Stimulated activated CD8-positive, alpha-beta memory T cell treated with anti-CD3 and anti-CD28 coated beads, Interleukin-15, amount 100 ng/mL, for 24 hours (primary cell): ENCODE results near the gene SCMH1.
"Not testable (repeated sequence)": the region's sequence is repeated elsewhere in the genome, so short reads cannot be mapped to it uniquely, and the experiment has no call there.

Experiments used
- DNase-seq: peaks from one replicate; pipeline ENCODE4 v3.0.0-alpha.2; 2020; ENCODE audit warnings: low read depth

SCMH1 gene

GRCh38 chr1:41152622-41153044 lies 89.5 kb downstream of the SCMH1 start:
- DNase-seq, result no peak

- no peak for DNase-seq
These were observed 90.3 kb downstream of the SCMH1 start for GRCh38 chr1:41151846-41152245.

- DNase-seq, result no peak
These were observed 92.5 kb downstream of the SCMH1 start for GRCh38 chr1:41149570-41149969.

- no peak for DNase-seq
These were observed 97.8 kb downstream of the SCMH1 start for GRCh38 chr1:41144285-41144684.

GRCh38 chr1:41138549-41138948 lies 103.6 kb downstream of the SCMH1 start:
- no peak for DNase-seq

- DNase-seq, result no peak
These were observed 106.7 kb downstream of the SCMH1 start for GRCh38 chr1:41135196-41135947.

- DNase-seq, result not testable (repeated sequence)
These were observed 107.8 kb downstream of the SCMH1 start for GRCh38 chr1:41134325-41134724.

GRCh38 chr1:41122851-41123518 lies 119.1 kb downstream of the SCMH1 start:
- no peak for DNase-seq

- DNase-seq, result no peak
These were observed 120.0 kb downstream of the SCMH1 start for GRCh38 chr1:41122148-41122547.

- DNase-seq, result no peak
These were observed 123.5 kb downstream of the SCMH1 start for GRCh38 chr1:41118645-41119044.

GRCh38 chr1:41117241-41117640 lies 124.9 kb downstream of the SCMH1 start:
- not testable (repeated sequence) for DNase-seq

GRCh38 chr1:41110736-41111135 lies 131.4 kb downstream of the SCMH1 start:
- no peak for DNase-seq

GRCh38 chr1:41110286-41110685 lies 131.8 kb downstream of the SCMH1 start:
- DNase-seq, result no peak

GRCh38 chr1:41109310-41110197 lies 132.6 kb downstream of the SCMH1 start:
- DNase-seq, result no peak

GRCh38 chr1:41108696-41109275 lies 133.3 kb downstream of the SCMH1 start:
- no peak for DNase-seq

GRCh38 chr1:41103766-41104165 lies 138.3 kb downstream of the SCMH1 start:
- no peak for DNase-seq

- DNase-seq, result no peak
These were observed 139.5 kb downstream of the SCMH1 start for GRCh38 chr1:41102653-41103052.

GRCh38 chr1:41101950-41102607 lies 140.0 kb downstream of the SCMH1 start:
- no peak for DNase-seq

- no peak for DNase-seq
These were observed 141.0 kb downstream of the SCMH1 start for GRCh38 chr1:41101076-41101475.

GRCh38 chr1:41100170-41100569 lies 141.9 kb downstream of the SCMH1 start:
- DNase-seq, result no peak

- no peak for DNase-seq
These were observed 143.2 kb downstream of the SCMH1 start for GRCh38 chr1:41098730-41099460.
